GM18909 (cell line): ENCODE results near the gene CAVIN1.
"Not testable (repeated sequence)": the region's sequence is repeated elsewhere in the genome, so short reads cannot be mapped to it uniquely, and the experiment has no call there.

Source experiments
- ATAC-seq: cut with Tn5 transposase; IDR thresholded peaks from one replicate; pipeline ENCODE4 v1.9.1; 2021; ENCODE audit warnings: mild to moderate bottlenecking; ENCODE audit not compliant: unreplicated experiment, poor library complexity

CAVIN1 gene

GRCh38 chr17:42407289-42407836 lies 15.7 kb downstream of the CAVIN1 start:
- peak; percentile 50 for ATAC-seq

DNA sequence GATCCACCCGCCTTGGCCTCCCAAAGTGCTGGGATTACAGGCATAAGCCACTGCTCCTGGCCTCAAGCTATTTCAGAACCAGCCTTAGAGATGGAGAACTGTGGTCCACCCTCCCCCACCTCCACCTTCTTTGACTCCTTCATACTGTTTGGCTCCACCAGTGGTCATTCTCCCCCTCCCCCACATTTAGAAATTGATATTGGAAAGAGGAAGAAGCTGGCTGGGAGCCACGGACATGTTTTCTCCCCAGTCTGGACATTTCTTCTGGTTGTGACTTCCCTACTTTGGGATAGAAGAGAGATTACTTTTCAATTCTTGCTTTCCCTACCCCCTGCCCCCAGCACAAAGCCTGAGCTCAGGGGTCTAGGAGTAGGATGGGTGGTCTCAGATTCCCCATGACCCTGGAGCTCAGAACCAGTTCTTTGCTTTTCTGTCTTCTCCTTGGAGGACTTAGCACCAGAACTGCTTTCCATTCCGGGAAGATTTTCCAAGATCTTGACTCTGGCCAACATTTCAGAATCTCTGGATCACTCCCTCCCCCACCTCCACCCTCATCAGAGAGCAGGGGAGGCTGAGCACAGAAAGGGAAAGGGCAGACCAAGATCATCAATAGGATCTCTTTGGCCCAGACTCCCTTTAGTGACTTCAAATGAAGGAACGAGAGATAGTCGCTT lies 16.3 kb downstream of the CAVIN1 start:
- no peak for ATAC-seq

DNA sequence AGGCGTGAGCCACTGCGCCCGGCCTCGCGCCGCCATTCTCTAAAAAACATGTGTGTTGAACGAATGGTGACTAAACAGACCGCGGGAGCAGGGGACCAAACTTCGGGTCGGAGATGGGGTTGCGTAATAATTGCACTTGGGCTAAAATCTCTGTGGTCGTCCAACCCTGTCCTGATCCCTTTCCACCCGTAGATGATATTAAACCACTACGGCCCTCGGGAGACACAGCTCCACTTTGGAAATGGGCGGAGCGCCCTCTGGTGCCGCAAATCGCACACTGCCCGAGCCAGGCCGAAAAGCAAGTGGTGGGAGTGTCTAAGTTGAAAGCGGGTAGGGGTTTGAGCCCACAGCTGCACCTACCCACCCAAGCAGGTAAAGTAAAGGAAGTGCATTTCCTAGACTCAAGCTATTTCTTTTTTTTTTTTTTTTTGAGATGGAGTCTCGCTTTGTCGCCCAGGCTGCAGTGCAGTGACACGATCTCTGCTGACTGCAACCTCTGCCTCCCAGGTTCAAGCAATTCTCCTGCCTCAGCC lies 17.0 kb downstream of the CAVIN1 start:
- ATAC-seq: no peak

GRCh38 chr17:42405076-42405475 lies 18.0 kb downstream of the CAVIN1 start:
- ATAC-seq: no peak

DNA sequence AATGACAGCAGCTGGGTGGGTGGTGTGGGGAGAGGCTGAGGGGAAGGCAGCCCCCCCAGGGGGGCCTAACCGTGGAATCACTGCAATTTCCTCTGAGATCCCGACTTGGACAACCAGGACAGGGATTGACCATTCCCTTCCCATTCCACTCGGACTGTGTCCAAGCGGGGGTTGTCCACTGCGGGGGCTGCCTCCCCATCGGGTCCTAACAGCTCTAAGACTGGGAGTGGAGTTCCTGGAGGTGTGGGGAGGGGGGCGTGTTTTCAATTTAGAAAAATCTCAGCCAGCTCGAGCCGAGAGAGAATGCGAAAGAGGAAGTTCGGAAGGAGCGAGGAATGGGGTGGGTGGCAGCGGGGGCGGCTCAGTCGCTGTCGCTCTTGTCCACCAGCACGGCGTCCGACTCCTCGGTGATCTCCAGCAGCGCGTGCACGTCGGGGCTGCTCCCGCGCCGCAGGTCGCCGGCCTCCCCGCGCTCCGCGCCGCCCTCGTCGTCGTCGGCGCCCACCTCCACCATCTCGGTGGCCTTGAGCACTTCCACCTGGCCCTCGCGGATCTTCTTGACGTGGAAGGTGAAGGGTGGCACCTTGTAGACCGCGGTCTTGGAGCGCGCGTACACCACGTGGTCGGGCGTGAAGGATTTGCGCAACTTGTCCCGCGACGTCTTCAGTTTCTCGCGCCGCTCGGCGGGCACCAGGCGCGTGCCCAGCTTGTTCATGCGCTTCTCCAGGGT lies 18.6 kb downstream of the CAVIN1 start:
- ATAC-seq: no peak

- ATAC-seq: no peak
Measured at GRCh38 chr17:42403150-42403549, 19.9 kb downstream of the CAVIN1 start.

GRCh38 chr17:42402117-42402516 lies 20.9 kb downstream of the CAVIN1 start:
- no peak for ATAC-seq

DNA sequence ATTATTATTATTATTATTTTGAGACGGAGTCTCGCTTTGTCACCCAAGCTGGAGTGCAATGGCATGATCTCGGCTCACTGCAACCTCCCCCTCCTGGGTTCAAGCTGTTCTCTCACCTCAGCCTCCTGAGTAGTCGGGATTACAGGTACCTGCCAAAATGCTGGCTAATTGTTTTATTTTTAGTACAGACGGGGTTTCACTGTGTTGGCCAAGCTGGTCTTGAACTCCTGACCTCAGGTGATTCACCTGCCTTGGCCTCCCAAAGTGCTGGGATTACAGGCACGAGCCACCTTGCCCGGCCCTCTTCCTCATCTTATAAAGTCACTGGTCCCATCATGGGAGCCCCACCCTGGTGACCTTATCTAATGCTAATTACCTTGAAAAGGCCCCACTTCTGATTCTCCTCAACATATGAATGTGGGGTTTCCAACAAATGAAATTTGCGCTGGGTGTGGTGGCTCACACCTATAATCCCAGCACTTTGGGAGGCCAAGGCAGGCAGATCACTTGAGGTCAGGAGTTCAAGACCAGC lies 22.1 kb downstream of the CAVIN1 start:
- not testable (repeated sequence) for ATAC-seq

- no peak for ATAC-seq
Measured at GRCh38 chr17:42399948-42400843, 22.9 kb downstream of the CAVIN1 start.

- ATAC-seq: no peak
Measured at GRCh38 chr17:42399121-42399520, 23.9 kb downstream of the CAVIN1 start.

- not testable (repeated sequence) for ATAC-seq
Measured at GRCh38 chr17:42395601-42396000, 27.5 kb downstream of the CAVIN1 start.

DNA sequence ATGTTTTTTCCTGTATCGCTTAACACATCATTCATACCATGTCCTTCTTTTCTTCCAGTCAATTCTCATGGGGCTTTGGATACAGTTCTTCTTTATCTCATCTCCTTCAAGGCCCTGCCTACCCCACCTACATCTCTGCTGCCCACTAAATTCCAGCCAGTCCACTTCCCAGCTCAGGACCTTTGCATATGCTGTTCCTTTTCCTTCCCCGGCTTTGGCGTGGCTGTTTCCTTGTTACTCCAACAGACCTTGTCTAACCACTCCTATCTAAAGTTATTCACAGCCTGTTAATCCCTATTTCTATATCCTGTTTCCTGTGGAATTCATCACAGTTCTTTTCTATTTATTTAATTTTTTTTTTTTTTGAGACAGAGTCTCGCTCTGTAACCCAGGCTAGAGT lies 28.2 kb downstream of the CAVIN1 start:
- no peak for ATAC-seq

GRCh38 chr17:42392692-42393415 lies 30.2 kb downstream of the CAVIN1 start:
- ATAC-seq: no peak

- not testable (repeated sequence) for ATAC-seq
Measured at GRCh38 chr17:42391439-42391838, 31.6 kb downstream of the CAVIN1 start.

DNA sequence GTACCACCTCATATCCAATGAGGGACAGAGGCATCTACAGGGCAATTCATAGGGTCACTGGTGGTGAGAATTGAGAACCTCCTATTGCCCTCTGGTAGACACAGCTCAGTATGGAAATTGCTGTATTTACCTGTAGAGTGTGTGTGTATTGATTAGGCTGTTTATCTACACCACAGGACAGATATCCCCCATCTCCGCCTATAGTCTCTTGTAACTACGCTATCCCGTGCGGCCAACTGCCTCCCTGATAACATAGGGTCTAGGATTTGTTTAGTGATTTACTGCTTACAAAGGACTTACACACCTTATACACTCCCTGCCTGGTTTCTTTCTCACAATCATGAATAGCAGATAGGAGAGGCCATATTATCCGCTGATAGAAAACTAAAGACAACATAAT lies 33.2 kb downstream of the CAVIN1 start:
- no peak for ATAC-seq

- ATAC-seq: no peak
Measured at GRCh38 chr17:42389135-42389417, 34.0 kb downstream of the CAVIN1 start.

DNA sequence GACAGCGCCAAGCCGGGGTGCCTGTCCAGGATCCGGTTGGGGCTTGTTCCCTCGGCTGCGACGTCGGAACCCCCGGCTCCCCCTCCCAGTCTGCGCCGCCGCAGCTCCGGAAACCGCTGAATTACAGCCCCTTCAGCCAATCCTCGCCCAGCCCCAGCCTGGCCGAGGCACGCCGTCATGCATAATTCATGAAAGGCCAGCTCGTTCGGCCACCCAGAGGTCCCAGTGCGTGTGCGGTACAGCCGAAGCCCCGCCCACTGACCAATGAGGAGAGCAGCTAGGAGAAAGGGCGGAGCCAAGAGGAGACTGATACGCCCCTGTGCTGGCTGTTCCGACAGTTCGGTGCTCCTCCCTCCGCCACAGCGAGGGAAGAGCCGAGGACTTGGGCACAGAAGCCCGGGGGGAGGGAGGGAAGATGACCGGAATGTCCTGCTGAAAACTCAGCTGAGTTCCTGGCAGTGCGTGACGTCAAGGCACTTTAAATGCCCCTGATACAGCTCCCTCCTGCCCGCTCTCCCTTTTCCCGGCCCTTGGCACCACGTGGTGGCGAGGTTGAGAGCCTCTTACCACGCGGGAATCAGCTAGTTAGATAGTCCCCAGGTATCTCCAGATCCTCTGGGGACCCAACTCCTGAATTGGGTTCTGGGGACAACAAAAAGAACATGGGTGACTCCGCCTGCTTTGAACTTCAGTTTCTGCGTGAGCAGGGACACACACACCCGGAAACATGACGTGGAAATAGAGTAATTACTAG lies 34.5 kb downstream of the CAVIN1 start, which contains the start of gene STAT3:
STAT3 (minus strand) TSS at position 62 of the 754 bp plus-strand sequence. CDS start 39,926 bp downstream, outside the sequence.
- ATAC-seq: peak; percentile 91

- ATAC-seq: no peak
Measured at GRCh38 chr17:42387661-42388380, 35.2 kb downstream of the CAVIN1 start.
